ENCODE results near the gene ASB4.

The ASB4 gene

DNA sequence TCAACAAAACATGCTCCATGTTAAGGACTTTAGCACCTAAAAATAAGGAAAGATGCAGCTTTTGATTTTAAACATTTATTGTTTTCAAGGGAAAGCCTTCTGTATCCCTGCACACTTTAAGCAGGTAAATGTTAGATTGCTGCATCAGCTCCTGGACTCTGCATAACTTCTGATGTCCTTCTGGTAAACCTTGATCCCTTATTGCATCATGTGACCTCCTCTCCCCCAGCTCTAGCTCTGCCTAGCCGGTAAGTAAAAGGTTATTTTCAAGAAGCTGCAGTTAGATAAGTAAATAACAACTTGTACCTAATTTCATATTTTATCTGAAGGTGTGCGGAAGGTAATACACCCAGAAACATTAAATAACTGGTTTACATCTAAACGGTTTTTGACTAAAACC lies 73.1 kb downstream of the ASB4 start:
- DNase-seq = no peak

DNA sequence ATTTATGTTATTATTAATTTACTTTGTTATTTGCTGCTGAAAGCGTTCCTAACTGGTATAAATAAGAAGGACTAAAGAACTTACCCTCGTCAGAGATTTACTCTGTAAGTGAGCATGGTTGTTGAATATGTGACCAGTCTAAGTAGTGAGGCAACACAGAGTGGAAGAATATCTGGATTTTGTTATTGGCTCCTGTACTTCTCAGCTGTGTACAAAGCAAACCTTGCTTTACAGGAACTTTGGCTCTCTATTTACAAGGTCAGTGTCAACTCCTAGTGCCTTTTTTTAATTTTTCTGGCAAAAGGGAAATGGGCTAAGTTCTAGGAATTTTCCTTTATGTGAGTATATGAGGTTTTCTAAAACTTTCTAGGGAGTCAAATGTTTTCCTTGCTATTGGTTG lies 74.9 kb downstream of the ASB4 start:
- DNase-seq = no peak

DNA sequence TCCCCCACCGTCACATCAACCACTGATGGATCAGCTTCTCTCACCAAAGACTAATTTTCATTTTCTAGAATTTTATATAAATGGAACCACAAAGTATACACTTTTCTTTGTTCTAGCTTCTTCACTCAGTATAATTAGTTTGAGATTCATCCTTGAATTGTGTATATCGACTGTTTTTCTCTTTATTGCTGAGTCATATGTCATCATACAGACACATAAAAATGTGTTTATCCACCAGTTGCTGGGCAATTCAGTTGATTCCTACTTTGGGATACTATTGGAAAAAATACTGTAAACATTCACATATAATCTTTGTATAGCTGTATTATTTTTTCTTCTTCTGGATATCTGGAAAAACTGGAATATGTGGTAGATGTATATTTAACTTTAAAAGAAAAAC lies 84.0 kb downstream of the ASB4 start:
- DNase-seq = no peak

DNA sequence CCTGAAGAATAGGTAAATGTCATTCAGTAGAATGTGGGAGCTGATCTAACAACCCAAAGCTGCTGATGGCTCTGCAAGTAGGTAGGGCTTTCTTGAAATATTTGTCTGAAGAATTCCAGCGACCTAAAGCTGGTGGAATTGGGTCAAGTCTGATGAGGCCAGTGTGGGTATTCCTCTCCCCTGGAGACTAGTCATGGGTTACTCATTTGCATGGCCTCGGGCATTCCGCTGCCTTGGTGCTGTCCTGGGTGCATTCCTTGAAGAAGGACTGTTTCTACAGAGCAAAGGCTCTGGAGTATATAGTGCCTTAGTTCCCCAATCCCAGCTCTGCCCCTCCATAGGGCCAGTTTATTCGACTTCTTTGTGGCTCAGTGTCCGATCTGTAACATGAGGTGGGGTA lies 91.4 kb downstream of the ASB4 start:
- no peak for DNase-seq

DNA sequence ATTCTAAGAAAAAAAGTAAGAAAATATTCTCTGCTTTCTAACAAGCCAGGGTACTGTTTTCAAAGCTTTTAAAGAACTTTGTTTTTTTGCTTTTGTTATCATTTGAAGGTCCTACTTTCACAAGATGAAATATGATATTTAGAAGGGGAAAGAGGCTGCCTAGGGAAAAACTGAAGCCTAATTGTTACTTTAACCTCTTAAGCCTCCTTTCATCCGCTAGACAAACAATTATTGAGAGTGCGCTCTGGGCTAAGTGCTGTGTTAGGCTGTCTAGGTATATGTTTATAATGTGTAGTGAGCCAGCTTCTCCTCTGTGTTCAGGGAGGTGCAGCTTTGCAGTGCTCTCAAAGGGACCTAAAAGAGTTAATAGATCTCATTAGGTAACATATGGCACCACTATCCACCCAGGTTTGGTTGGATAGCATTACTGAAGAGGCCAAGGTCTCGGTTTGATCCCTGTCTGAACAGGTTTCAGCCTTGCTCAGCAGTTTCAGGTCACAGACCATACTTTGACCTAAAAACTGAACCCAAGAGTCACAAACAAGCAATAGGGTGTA lies 92.6 kb downstream of the ASB4 start:
- DNase-seq = peak; percentile 91

DNA sequence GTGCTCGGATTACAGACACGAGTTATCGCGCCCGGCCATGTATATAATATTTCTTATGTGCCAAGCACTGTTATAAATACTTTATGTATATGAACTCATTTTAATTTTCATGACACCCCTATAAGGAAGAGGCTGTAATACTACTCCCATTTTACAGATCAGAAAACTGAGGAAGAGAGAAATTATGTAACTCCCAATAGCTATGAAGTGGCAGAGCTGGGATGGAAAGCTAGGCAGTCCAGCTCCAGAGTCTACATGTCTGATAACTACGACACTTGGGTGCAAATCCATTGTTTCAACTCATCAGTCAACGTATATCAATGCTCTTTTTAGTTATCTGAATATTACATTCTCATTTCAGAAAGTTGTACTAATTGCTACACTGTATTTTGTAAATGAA lies 93.6 kb downstream of the ASB4 start:
- no peak for DNase-seq

DNA sequence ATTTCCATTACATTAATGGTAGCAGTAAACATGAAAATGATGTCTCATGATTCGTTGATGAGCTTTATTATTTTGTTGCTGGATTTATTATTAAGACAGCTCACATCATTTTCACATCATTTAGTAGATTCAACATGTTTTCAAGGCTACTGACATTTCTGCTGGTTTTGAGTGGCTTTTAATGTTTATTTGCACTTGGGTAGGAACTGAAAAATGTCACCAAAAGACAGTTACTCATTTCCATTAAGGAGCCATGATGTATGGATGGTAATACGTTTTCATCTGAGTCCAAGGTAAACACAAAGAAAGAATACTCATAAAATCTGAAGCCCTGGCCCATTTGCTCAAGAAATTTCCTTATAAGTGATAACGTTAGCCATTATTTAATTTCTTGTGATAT lies 95.7 kb downstream of the ASB4 start:
- no peak for DNase-seq

DNA sequence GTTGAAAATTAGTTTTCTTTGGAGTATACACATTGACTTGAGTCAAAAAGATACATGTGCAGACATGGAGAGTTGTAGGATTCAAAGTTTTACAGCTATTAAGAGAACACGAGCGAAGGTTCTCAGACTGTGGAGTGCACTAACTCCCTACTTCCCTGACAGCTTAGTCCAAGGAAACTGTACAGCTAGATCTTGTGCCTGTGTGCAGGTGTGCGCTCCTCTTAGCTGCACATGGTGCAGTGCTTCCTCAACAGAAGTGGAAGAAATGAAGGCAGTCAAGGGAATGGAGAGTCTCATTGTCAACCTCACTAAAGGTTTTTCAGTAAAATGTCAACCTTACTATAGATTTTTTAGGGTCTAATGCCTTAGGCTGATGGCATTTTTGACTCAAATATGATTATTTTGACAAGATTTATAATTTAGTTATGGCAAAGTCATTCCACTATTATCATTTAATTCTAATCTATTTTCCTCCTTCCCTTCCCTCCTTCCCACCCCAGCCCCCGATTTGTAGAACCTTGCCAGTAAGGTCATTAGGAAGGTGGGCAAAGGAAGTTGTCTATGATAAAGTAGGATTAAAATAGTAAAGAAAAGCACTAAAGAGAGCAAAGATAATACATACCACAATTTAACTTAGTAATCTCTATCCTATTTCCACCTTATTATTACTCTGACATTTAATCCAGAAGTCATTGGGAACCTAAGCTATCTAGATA lies 97.0 kb downstream of the ASB4 start:
- DNase-seq = no peak

DNA sequence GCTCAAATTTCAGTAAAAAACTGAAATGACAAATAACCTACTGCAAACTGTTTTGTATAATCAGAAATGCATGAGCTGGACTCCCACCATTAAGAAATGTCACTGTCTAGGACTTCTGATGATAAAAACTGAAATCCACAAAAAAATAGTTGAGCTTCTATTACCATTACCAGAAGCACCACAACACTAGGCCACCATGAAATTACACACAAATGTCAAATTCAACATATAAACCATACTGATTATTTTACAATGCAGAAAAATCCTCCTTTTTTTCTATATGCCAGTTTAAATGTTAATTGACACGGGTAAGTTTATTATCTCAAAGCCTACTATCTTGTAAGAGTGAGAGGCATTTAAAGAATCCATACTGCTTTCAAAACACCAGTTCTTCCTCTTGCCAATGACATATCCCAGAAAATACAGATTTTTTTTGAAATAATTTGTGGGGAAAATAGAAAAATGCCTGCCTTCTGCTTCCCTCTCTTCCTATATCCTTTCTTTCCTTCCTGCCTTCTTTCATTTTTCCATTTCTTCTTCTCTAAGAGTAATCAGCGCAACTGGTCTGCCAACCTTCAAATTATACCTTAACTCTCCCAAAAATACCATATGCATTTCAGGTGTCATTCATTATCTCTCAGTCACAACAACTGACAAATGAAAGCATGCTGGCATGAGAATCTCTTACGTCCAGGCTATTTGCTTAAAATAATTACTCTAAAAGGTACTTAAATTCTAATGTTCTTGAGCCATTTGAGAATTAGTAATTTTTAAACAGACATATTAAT lies 98.3 kb downstream of the ASB4 start:
- DNase-seq = no peak

DNA sequence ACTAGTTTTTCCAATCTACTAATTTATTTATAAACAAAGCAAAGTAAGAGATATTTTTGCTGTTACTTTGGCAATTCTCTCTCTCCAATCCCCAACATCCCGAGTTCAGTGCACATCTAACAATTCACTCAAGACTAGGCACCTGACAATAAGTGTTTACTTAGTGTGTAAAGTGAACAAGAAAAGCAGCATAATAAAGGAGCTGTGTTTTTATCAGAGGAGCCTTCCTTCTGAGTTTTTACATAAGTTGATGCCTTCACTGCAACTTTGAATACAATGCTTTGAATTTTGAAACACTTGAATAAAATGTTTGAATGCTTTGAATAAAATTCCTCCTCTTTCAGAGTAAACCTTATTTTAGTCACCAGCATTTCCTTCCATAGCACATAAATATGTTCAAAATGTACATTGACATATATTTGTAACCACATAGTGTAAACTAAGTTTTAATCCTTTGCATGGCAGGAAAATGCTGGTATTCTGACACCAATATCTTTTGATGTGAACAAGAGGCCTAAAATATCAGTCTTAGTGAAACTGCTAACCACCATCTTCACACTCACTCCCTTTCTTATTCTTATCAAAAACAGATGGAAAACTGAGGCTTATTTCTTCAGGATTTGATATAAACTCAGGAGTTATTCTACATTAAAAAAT lies 99.2 kb downstream of the ASB4 start:
- no peak for DNase-seq

DNA sequence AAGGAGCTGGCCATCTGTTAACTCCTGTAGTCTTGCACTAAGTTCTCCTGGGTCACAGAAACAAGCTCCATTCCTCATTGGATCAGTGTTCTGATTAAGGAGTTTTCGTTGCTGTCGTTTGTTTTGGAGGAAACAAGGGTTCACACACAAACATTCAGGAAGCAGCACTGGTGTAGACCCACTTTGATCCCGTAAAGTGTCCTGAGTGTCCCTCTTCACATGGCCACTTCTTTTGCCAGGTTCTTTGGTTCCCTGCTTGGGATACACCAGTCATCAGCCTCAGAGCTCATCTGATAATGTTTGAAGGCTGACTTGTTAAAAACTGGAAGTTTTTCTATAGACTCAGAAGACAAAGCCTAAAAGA lies 99.7 kb downstream of the ASB4 start:
- DNase-seq = no peak

DNA sequence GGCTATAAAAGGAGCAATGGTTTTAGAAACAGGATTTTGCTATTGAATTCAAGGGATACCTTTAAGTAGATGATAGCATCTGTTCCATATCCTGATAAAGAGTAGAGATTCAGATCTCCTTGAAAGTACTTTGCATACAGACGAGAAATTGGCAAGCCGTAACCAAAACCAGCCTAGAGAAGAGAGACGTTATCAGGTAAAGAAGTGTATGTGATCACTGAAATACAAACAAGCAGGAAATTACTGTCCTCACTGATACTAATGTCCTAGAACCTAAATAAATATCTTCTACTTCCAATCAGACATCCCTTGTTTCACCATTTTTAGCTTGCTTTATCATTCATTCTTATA lies 101.2 kb downstream of the ASB4 start:
- DNase-seq = no peak

DNA sequence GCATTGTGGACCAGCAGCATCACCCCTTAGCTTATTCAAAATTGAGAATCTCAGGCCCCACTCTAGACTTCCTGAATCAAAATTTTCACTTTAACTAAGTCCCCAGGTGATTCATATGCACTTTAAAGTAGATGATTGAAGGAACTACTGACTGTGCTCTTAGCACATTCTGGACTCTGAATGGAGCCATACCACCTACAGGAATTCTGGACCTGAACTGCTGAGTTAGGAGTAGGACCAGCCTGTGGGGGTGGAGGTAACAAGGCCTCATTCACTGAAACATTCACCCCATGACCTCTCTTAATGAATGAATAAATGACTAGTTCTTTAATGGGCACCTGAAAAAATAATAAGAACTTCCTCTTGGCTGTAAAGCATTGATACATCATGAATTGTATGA lies 103.3 kb downstream of the ASB4 start:
- no peak for DNase-seq

DNA sequence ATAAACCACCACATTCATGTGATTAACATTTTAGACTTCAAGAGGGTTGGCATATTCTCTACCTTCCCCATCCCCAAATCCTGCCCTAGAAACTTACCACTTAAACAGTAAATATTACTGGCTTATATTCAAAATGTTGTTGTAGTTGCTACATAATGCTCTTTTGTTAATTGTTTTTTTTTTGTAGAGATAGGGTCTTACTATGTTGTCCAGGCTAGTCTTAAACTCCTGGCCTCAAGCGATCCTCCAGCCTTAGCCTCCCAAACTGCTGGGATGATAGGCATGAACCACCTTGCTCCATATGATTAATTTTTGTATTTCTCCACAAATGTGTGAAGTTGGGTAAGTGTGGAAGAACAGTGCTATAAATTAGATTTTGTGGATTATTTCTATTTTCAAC lies 104.0 kb downstream of the ASB4 start:
- DNase-seq = no peak
